Prostate gland (tissue), 2 donors: ENCODE results near the gene OR2T11. TPM values are rescaled to one million over a fixed set of nuclear protein-coding genes. Genes with fewer than 3 reads are reported as not detected.
"Not testable (repeated sequence)": the region's sequence is repeated elsewhere in the genome, so short reads cannot be mapped to it uniquely, and the experiment has no call there.

Experiments
- DNase-seq: peaks from one replicate; pipeline ENCODE4 v3.0.0-alpha.2; 2019; ENCODE audit warnings: low spot score
- H3K27ac ChIP-seq, 2 donors: fragments of 200-600 bp; sonication (generic); 2 replicates each; pipeline ENCODE4 v1.5.1; 2017 to 2019
- H3K27me3 ChIP-seq: fragments of 200-600 bp; sonication (generic); replicated peaks from 2 replicates; pipeline ENCODE4 v1.5.1; 2019; ENCODE audit not compliant: insufficient read depth
- H3K36me3 ChIP-seq, 2 donors: fragments of 200-600 bp; sonication (generic); 1 replicate in 1 of 2; 2 replicates in 1 of 2; pipeline versions ENCODE4 v1.5.1 to v1.8.1; 2017 to 2019
- H3K4me1 ChIP-seq: fragments of 200-600 bp; sonication (generic); replicated peaks from 2 replicates; pipeline ENCODE4 v1.5.1; 2019
- H3K4me3 ChIP-seq, 2 donors: fragments of 200-600 bp; sonication (generic); 2 replicates each; pipeline ENCODE4 v1.5.1; 2017 to 2019
- H3K9me3 ChIP-seq: fragments of 200-600 bp; sonication (generic); 2 replicates; pipeline ENCODE4 v1.5.1; 2017
- CTCF ChIP-seq, 4 experiments: fragments of 200-600 bp in 2 of 4; fragments of 450-650 bp in 2 of 4; sonication (generic) in 2 of 4; IDR thresholded peaks; 1 replicate in 3 of 4; 2 replicates in 1 of 4; pipeline ENCODE4 v1.5.1; 2016 to 2019; ENCODE audit warnings: antibody characterized with exemption in 4 of 4, mild to moderate bottlenecking in 2 of 4, moderate library complexity in 2 of 4
- POLR2A ChIP-seq: fragments of 450-650 bp; IDR thresholded peaks from one replicate; pipeline ENCODE4 v1.6.1; 2016; ENCODE audit warnings: antibody characterized with exemption, mild to moderate bottlenecking
- POLR2AphosphoS5 ChIP-seq: sonication (generic); formaldehyde crosslinking; IDR thresholded peaks from one replicate; pipeline ENCODE4 v1.6.1; 2017; ENCODE audit warnings: antibody characterized with exemption
- WGBS: methylation state at CpG from one replicate; pipeline ENCODE4 v1.1.5; 2018; 5-methylcytosine and 5-hydroxymethylcytosine counted together
- intact Hi-C: fragments of 100-400 bp; cut with DNase I; formaldehyde crosslinking; loops from one replicate; pipeline ENCODE4 v1.14.2; 2022
- total RNA-seq, 2 donors: library from RNA; depleted of rRNA; stranded (reverse); fragments of >200 nt; gene quantifications; one replicate each; pipeline ENCODE4 v1.1.0, GENCODE V29; 2016

The OR2T11 gene
- total RNA-seq, 2 donors from 2014 or later: not detected

- no peaks in the 10 kb centered on the region for H3K27me3 ChIP-seq
- intact Hi-C loops: no loop called here
- H3K36me3 ChIP-seq: no peaks in the 10 kb centered on the region
- H3K27ac ChIP-seq: no peak overlapping the region
- WGBS: 91% methylated on average over 17 of the region's 17 CpGs
- H3K9me3 ChIP-seq: no peaks in the 10 kb centered on the region
- no peak for DNase-seq
- H3K4me1 ChIP-seq: no peaks in the 10 kb centered on the region
- no peak overlapping the region for H3K4me3 ChIP-seq
- TF ChIP-seq CTCF (IDR thresholded peaks at IDR 0.05): no peak
- TF ChIP-seq POLR2A: no peak
- TF ChIP-seq POLR2AphosphoS5: no peak
Measured at GRCh38 chr1:248590055-248590454, 44.8 kb downstream of the OR2T11 start.

GRCh38 chr1:248589334-248589733 is 45.6 kb downstream of the OR2T11 start:
- Histone ChIP-seq H3K27me3 (no peaks in the 10 kb centered on the region), H3K27ac (no peak overlapping the region), H3K4me3 (no peak overlapping the region), H3K36me3 (no peaks in the 10 kb centered on the region), H3K9me3 (no peaks in the 10 kb centered on the region), H3K4me1 (no peaks in the 10 kb centered on the region)
- 73% methylated on average over 3 of the region's 3 CpGs for WGBS
- intact Hi-C loops: no loop called here
- no peak for DNase-seq
- no peak for TF ChIP-seq POLR2AphosphoS5
- no peak for TF ChIP-seq CTCF (IDR thresholded peaks at IDR 0.05)
- no peak for TF ChIP-seq POLR2A

- Histone ChIP-seq H3K4me1 (no peaks in the 10 kb centered on the region), H3K36me3 (no peaks in the 10 kb centered on the region), H3K9me3 (no peaks in the 10 kb centered on the region), H3K4me3 (no peak overlapping the region), H3K27me3 (no peaks in the 10 kb centered on the region), H3K27ac (no peak overlapping the region)
- TF ChIP-seq POLR2A (no peak), CTCF (IDR thresholded peaks at IDR 0.05) (no peak), POLR2AphosphoS5 (no peak)
- 79% methylated on average over 3 of the region's 3 CpGs for WGBS
- intact Hi-C loops: no loop called here
- no peak for DNase-seq
Measured at GRCh38 chr1:248585266-248585665, 49.6 kb downstream of the OR2T11 start.

GRCh38 chr1:248576260-248576980 is 58.5 kb downstream of the OR2T11 start:
- WGBS: 85% methylated on average over 9 of the region's 9 CpGs
- no peak for DNase-seq
- intact Hi-C loops: no loop called here
- Histone ChIP-seq H3K27ac (no peak overlapping the region), H3K36me3 (no peaks in the 10 kb centered on the region), H3K4me3 (no peak overlapping the region), H3K9me3 (no peaks in the 10 kb centered on the region), H3K4me1 (no peaks in the 10 kb centered on the region), H3K27me3 (no peaks in the 10 kb centered on the region)
- TF ChIP-seq POLR2AphosphoS5: no peak
- no peak for TF ChIP-seq CTCF (IDR thresholded peaks at IDR 0.05)
- no peak for TF ChIP-seq POLR2A

- DNase-seq, H3K27me3 ChIP-seq, H3K4me1 ChIP-seq, H3K27ac ChIP-seq, intact Hi-C loops, H3K4me3 ChIP-seq, H3K9me3 ChIP-seq, H3K36me3 ChIP-seq: not testable (repeated sequence)
- WGBS: 89% methylated on average over 3 of the region's 3 CpGs
Measured at GRCh38 chr1:248574657-248575056, 60.2 kb downstream of the OR2T11 start, which contains the start of gene OR2T34. Gene OR2T34 (minus strand): TSS chr1:248574757. CDS start chr1:248574757, 0 bp downstream.

- H3K9me3 ChIP-seq, intact Hi-C loops: not testable (repeated sequence)
- WGBS: 83% methylated on average over 5 of the region's 8 CpGs
Measured at GRCh38 chr1:248573856-248574255, 61.0 kb downstream of the OR2T11 start.

More at GRCh38 chr1:248573856-248574255, 61.0 kb downstream of the OR2T11 start:
- not testable (repeated sequence) for H3K4me3 ChIP-seq, H3K27me3 ChIP-seq, H3K4me1 ChIP-seq, H3K36me3 ChIP-seq, H3K27ac ChIP-seq, DNase-seq
